ENCODE measurements around the gene CNGA1. TPM values are rescaled to one million over a fixed set of nuclear protein-coding genes. Genes with fewer than 3 reads are reported as not detected.
"Not testable (repeated sequence)": the region's sequence is repeated elsewhere in the genome, so short reads cannot be mapped to it uniquely, and the experiment has no call there.

The CNGA1 gene
- polyA plus RNA-seq, 3 donors, result 3.3 to 5.9 (median 4.7) TPM

GRCh38 chr4:47972721-47973120 lies 43.8 kb downstream of the CNGA1 start:
- DNase-seq, result no peak

GRCh38 chr4:47972181-47972580 lies 44.3 kb downstream of the CNGA1 start:
- no peak for DNase-seq

- no peak for DNase-seq
Measured at GRCh38 chr4:47968847-47969246, 47.6 kb downstream of the CNGA1 start.

GRCh38 chr4:47954677-47955076 lies 61.8 kb downstream of the CNGA1 start:
- DNase-seq, result no peak

GRCh38 chr4:47954245-47954644 lies 62.2 kb downstream of the CNGA1 start:
- DNase-seq, result no peak

GRCh38 chr4:47945930-47946726 lies 70.4 kb downstream of the CNGA1 start:
- no peak for DNase-seq

GRCh38 chr4:47942081-47942819 lies 74.2 kb downstream of the CNGA1 start:
- no peak for DNase-seq

GRCh38 chr4:47939456-47939855 lies 77.0 kb downstream of the CNGA1 start:
- DNase-seq, result no peak

GRCh38 chr4:47936336-47936735 lies 80.1 kb downstream of the CNGA1 start:
- DNase-seq, result no peak

GRCh38 chr4:47933840-47934239 lies 82.6 kb downstream of the CNGA1 start:
- DNase-seq, result peak; percentile 46

GRCh38 chr4:47930971-47931804 lies 85.3 kb downstream of the CNGA1 start:
- DNase-seq, result no peak

GRCh38 chr4:47929682-47930201 lies 86.7 kb downstream of the CNGA1 start:
- DNase-seq, result no peak

GRCh38 chr4:47926667-47927258 lies 89.7 kb downstream of the CNGA1 start:
- peak; percentile 72 for DNase-seq

- DNase-seq, result not testable (repeated sequence)
Measured at GRCh38 chr4:47923261-47923608, 93.2 kb downstream of the CNGA1 start.

- not testable (repeated sequence) for DNase-seq
Measured at GRCh38 chr4:47922436-47923260, 93.8 kb downstream of the CNGA1 start.

GRCh38 chr4:47917163-47917562 lies 99.3 kb downstream of the CNGA1 start:
- DNase-seq, result not testable (repeated sequence)

GRCh38 chr4:47915378-47915777 lies 101.1 kb downstream of the CNGA1 start:
- no peak for DNase-seq

GRCh38 chr4:47914926-47915237 lies 101.6 kb downstream of the CNGA1 start:
- no peak for DNase-seq

- peak; percentile 96 for DNase-seq
Measured at GRCh38 chr4:47914220-47914925, 102.1 kb downstream of the CNGA1 start, which contains the start of gene NFXL1. Gene NFXL1 (minus strand): TSS chr4:47914583. CDS start chr4:47914203, 380 bp downstream.

GRCh38 chr4:47913861-47914219 lies 102.6 kb downstream of the CNGA1 start:
- peak; percentile 29 for DNase-seq

All from renal pelvis (tissue), 4 donors.